ENCODE measurements around the gene CMSS1.

The CMSS1 gene

DNA sequence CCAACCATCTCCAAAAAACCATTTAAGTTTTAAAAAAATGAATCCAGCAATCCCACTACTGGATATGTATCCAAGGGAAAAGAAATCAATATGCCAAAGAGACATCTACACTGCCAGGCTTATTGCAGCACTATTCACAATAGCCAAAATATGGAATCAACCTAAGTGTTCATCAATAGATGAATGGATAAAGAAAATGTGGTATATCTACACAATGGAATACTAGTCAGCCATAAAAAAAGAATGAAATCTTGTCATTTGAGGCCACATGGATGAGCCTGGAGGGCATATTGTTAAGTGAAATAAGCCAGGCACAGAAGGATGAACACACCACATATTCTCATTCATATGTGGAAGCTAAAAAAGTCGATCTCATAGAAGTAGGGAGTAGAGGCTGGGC lies 160.6 kb downstream of the CMSS1 start:
- Histone ChIP-seq H3K9ac (ENCODE audit: low read length) (no peak overlapping the region), H3K9me3 (replicated peaks; ENCODE audit: insufficient read depth, low read length) (no peaks in the 10 kb centered on the region), H3K4me1 (ENCODE audit: low read length) (no peaks in the 10 kb centered on the region), H3F3A (ENCODE audit: insufficient read depth, low read length) (no peaks in the 10 kb centered on the region), H3K79me2 (ENCODE audit: low read length) (no peaks in the 10 kb centered on the region), H4K20me1 (ENCODE audit: insufficient read depth, low read length) (no peaks in the 10 kb centered on the region), H3K27me3 (replicated peaks; ENCODE audit: insufficient read depth, low read length) (no peaks in the 10 kb centered on the region), H3K9me2 (replicated peaks; ENCODE audit: insufficient read depth, low read length) (no peaks in the 10 kb centered on the region), H3K4me2 (ENCODE audit: low read depth, low read length) (no peak overlapping the region), H3K4me3 (ENCODE audit: low read length) (no peak overlapping the region), H2AFZ (ENCODE audit: low read length) (no peak overlapping the region), H3K27ac (ENCODE audit: low read length) (no peak overlapping the region), H3K36me3 (replicated peaks; ENCODE audit: insufficient read depth, low read length) (no peaks in the 10 kb centered on the region)
- DNase-seq, result no peak
- TF ChIP-seq EZH2phosphoT487 (IDR thresholded peaks at IDR 0.05; ENCODE audit: low read length) (no peak), EZH2 (optimal IDR thresholded peaks at IDR 0.05; ENCODE audit: low read depth, low read length) (no peak)
- TF ChIP-seq, protein P1, sequence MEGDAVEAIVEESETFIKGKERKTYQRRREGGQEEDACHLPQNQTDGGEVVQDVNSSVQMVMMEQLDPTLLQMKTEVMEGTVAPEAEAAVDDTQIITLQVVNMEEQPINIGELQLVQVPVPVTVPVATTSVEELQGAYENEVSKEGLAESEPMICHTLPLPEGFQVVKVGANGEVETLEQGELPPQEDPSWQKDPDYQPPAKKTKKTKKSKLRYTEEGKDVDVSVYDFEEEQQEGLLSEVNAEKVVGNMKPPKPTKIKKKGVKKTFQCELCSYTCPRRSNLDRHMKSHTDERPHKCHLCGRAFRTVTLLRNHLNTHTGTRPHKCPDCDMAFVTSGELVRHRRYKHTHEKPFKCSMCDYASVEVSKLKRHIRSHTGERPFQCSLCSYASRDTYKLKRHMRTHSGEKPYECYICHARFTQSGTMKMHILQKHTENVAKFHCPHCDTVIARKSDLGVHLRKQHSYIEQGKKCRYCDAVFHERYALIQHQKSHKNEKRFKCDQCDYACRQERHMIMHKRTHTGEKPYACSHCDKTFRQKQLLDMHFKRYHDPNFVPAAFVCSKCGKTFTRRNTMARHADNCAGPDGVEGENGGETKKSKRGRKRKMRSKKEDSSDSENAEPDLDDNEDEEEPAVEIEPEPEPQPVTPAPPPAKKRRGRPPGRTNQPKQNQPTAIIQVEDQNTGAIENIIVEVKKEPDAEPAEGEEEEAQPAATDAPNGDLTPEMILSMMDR (IDR thresholded peaks at IDR 0.05; ENCODE audit: low read length), result no peak

DNA sequence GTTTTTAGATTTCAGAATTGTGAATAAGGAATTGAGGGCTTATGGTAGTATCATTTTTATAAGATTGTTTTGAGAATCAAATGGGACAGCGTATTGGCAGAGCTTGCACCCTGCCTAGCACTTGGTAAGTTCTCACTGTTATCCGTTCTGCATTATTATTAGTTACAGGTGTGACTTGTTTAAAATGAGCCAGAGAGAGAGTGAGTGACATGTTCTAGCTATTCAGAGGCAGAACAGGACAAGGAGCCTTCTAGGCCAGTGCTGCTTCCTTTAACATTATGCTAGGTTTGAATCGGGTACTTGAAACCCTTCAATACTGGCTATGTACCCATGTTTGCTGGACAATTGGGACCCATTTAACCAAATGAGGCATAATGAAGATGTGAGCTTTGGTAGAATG lies 162.9 kb downstream of the CMSS1 start:
- H3K9me2 ChIP-seq (replicated peaks; ENCODE audit: insufficient read depth, low read length), result no peaks in the 10 kb centered on the region
- no peaks in the 10 kb centered on the region for H3K27me3 ChIP-seq (replicated peaks; ENCODE audit: insufficient read depth, low read length)
- H3K4me1 ChIP-seq (ENCODE audit: low read length), result no peaks in the 10 kb centered on the region
- TF ChIP-seq EZH2phosphoT487 (IDR thresholded peaks at IDR 0.05; ENCODE audit: low read length), result no peak
- no peak for TF ChIP-seq EZH2 (optimal IDR thresholded peaks at IDR 0.05; ENCODE audit: low read depth, low read length)
- TF ChIP-seq, protein P1 (IDR thresholded peaks at IDR 0.05; ENCODE audit: low read length), result no peak
- no peaks in the 10 kb centered on the region for H4K20me1 ChIP-seq (ENCODE audit: insufficient read depth, low read length)
- H3F3A ChIP-seq (ENCODE audit: insufficient read depth, low read length), result no peaks in the 10 kb centered on the region
- no peak overlapping the region for H3K4me3 ChIP-seq (ENCODE audit: low read length)
- H3K9ac ChIP-seq (ENCODE audit: low read length), result no peak overlapping the region
- H3K4me2 ChIP-seq (ENCODE audit: low read depth, low read length), result no peak overlapping the region
- H3K9me3 ChIP-seq (replicated peaks; ENCODE audit: insufficient read depth, low read length), result no peaks in the 10 kb centered on the region
- H3K36me3 ChIP-seq (replicated peaks; ENCODE audit: insufficient read depth, low read length), result no peaks in the 10 kb centered on the region
- H3K79me2 ChIP-seq (ENCODE audit: low read length), result no peaks in the 10 kb centered on the region
- DNase-seq, result no peak
- no peak overlapping the region for H3K27ac ChIP-seq (ENCODE audit: low read length)
- no peak overlapping the region for H2AFZ ChIP-seq (ENCODE audit: low read length)

DNA sequence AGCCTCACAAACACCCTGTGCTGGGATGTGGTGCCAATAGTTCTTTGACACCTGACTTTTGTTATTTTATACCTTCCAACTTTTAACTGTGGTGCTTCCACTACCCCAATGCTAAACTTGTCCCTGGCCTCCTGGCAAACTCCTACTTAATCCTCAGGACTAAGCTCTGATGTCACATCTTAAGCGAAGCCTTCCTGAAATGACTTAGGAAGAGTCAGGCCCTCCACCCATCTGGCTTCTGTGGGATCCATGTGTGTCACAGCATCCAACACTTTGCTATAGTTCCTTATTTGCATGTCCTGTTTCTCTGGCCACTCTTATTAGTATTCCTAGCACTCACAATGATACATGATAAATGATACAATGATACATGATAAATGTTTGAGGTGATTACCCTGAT lies 163.5 kb downstream of the CMSS1 start:
- Histone ChIP-seq H3K9ac (ENCODE audit: low read length) (no peak overlapping the region), H3K9me3 (replicated peaks; ENCODE audit: insufficient read depth, low read length) (no peaks in the 10 kb centered on the region), H3K4me1 (ENCODE audit: low read length) (no peaks in the 10 kb centered on the region), H2AFZ (ENCODE audit: low read length) (no peak overlapping the region), H3K36me3 (replicated peaks; ENCODE audit: insufficient read depth, low read length) (no peaks in the 10 kb centered on the region), H3K4me3 (ENCODE audit: low read length) (no peak overlapping the region), H3F3A (ENCODE audit: insufficient read depth, low read length) (no peaks in the 10 kb centered on the region), H3K79me2 (ENCODE audit: low read length) (no peaks in the 10 kb centered on the region), H3K27ac (ENCODE audit: low read length) (no peak overlapping the region), H3K27me3 (replicated peaks; ENCODE audit: insufficient read depth, low read length) (no peaks in the 10 kb centered on the region), H4K20me1 (ENCODE audit: insufficient read depth, low read length) (no peaks in the 10 kb centered on the region), H3K4me2 (ENCODE audit: low read depth, low read length) (no peak overlapping the region), H3K9me2 (replicated peaks; ENCODE audit: insufficient read depth, low read length) (no peaks in the 10 kb centered on the region)
- TF ChIP-seq, protein P1 (IDR thresholded peaks at IDR 0.05; ENCODE audit: low read length), result no peak
- TF ChIP-seq EZH2 (optimal IDR thresholded peaks at IDR 0.05; ENCODE audit: low read depth, low read length) (no peak), EZH2phosphoT487 (IDR thresholded peaks at IDR 0.05; ENCODE audit: low read length) (no peak)
- no peak for DNase-seq

All from MM.1S (cell line).